Measurements from ENCODE around the gene ACSL3.
"Not testable (repeated sequence)": the region's sequence is repeated elsewhere in the genome, so short reads cannot be mapped to it uniquely, and the experiment has no call there.

The ACSL3 gene

DNA sequence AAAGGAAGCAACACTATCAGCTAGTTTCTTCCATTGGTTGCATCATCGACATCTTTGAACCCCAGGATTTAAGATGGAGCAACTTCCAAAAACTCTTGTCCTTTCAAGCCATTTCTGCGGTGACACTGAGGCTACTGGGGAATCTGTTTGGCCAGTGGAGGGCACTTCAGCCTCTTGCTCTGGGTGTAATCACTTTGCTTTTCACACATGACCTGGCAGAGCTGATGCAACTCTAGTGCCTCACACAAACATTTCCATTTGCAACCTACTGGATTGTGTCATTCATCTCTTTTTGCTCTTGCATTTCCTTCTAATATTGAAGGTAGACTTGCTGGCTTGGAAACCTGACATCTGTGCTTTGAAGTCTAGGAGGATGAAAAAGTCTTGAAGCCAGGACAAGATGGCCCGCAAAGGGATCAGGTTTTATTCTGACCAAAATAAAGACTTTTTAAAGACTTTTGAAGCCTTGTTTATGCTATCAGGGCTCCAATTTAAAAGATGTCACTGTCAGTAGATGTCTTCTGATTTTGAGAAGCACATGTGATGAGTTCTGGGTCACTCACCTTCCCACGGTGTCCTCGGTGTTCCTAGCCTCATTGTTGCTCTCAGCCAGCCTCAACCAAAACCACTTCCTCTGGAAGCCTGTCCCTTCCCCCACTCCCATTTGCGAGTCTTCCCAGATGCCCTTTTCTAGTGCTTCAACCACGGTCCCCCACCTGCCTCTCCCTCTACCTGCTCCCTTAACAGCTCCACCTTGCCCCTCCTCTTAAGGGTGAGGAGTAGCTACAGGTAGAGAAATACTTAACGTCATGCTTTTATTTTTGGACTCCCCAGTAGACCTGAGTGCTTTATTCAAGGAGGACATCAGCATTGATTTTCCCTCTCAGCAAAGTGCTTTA lies 121.4 kb downstream of the ACSL3 start:
- Histone ChIP-seq H3K27me3 (ENCODE audit: insufficient read depth, low read length) (no peaks in the 10 kb centered on the region), H3K9ac (ENCODE audit: low read depth, low read length) (no peak overlapping the region), H3K27ac (ENCODE audit: low read depth, low read length) (no peak overlapping the region), H3K4me1 (ENCODE audit: insufficient read depth, low read length) (peaks cover 14% of the 10 kb centered on the region), H3K9me3 (ENCODE audit: insufficient read depth, low read depth, low read length) (peaks cover 8% of the 10 kb centered on the region; the same call in 1 of the 2 replicates), H3K36me3 (ENCODE audit: insufficient read depth, low read length) (no peaks in the 10 kb centered on the region), H3K4me3 (ENCODE audit: low read length) (no peak overlapping the region)
- WGBS = 84% methylated on average over 8 of the region's 8 CpGs

DNA sequence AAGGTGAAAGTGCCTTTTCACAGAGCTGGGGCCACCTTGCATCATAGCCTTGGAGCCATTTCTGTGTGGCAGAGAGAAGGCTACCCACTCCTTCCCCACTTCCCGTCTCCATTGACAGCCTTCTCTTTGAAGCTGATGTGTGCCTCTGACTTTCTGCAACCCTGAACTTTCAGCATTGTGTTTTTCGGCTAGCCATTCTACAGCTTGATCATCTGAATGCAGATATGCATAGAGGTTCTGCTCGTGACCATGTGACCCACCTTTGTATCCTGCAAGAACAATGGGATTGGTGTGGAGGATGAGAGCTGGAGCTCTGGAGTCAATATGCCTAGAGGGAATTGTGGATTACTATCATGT lies 122.1 kb downstream of the ACSL3 start:
- Histone ChIP-seq H3K27ac (ENCODE audit: low read depth, low read length) (no peak overlapping the region), H3K4me3 (ENCODE audit: low read length) (no peak overlapping the region), H3K9ac (ENCODE audit: low read depth, low read length) (no peak overlapping the region), H3K27me3 (ENCODE audit: insufficient read depth, low read length) (no peaks in the 10 kb centered on the region), H3K9me3 (ENCODE audit: insufficient read depth, low read depth, low read length) (peaks cover 8% of the 10 kb centered on the region; the same call in 1 of the 2 replicates), H3K36me3 (ENCODE audit: insufficient read depth, low read length) (no peaks in the 10 kb centered on the region), H3K4me1 (ENCODE audit: insufficient read depth, low read length) (peaks cover 14% of the 10 kb centered on the region)
- WGBS = 88% methylated on average over 3 of the region's 3 CpGs

DNA sequence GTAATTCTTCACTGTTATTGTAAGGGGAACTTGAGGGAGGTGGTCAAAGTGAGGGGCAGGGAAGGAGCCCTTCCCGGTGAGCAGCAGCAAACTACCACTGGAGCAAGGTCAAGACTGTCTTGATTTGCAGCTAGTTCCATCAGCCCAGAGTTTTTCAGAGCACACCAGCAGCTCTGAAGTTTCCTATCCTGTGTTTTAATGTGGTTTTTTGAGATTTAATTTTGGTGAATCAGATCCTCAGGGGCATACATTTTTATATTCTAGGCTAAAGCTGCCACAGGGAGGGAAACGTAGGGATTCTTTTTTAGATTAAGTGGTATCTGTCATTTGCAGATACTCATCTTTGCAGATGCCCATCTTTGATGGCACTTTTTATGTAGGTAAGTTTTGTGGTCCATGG lies 124.1 kb downstream of the ACSL3 start:
- no peaks in the 10 kb centered on the region for H3K36me3 ChIP-seq (ENCODE audit: insufficient read depth, low read length)
- no peaks in the 10 kb centered on the region for H3K27me3 ChIP-seq (ENCODE audit: insufficient read depth, low read length)
- WGBS = 94% methylated on average over 2 of the region's 2 CpGs
- H3K27ac ChIP-seq (ENCODE audit: low read depth, low read length) = no peak overlapping the region
- H3K4me1 ChIP-seq (ENCODE audit: insufficient read depth, low read length) = peaks cover 6% of the 10 kb centered on the region; the same call in 1 of the 2 replicates
- H3K9ac ChIP-seq (ENCODE audit: low read depth, low read length) = no peak overlapping the region
- no peak overlapping the region for H3K4me3 ChIP-seq (ENCODE audit: low read length)
- peaks cover 8% of the 10 kb centered on the region; the same call in 1 of the 2 replicates for H3K9me3 ChIP-seq (ENCODE audit: insufficient read depth, low read depth, low read length)

DNA sequence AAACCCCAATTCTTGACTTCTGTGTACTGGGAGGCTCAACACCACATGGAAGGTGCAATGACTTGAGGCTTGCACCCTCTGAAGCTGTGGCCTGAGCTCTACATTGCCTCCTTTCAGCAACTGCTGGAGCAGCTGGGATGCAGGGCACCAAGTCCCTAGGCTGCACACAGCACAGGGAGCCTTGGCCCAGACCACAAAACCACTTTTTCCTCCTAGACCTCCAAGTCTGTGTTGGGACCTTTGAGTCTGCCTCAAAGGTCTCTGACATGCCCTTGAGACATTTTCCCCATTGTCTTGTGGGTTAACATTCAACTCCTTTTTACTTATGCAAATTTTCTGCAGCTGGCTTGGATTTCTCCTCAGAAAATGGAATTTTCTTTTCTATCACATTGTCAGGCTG lies 128.6 kb downstream of the ACSL3 start:
- Histone ChIP-seq H3K27me3 (ENCODE audit: insufficient read depth, low read length) (no peaks in the 10 kb centered on the region), H3K4me3 (ENCODE audit: low read length) (no peak overlapping the region), H3K36me3 (ENCODE audit: insufficient read depth, low read length) (no peaks in the 10 kb centered on the region), H3K27ac (ENCODE audit: low read depth, low read length) (no peak overlapping the region), H3K9me3 (ENCODE audit: insufficient read depth, low read depth, low read length) (peaks cover 8% of the 10 kb centered on the region; the same call in 1 of the 2 replicates), H3K4me1 (ENCODE audit: insufficient read depth, low read length) (no peaks in the 10 kb centered on the region), H3K9ac (ENCODE audit: low read depth, low read length) (no peak overlapping the region)

DNA sequence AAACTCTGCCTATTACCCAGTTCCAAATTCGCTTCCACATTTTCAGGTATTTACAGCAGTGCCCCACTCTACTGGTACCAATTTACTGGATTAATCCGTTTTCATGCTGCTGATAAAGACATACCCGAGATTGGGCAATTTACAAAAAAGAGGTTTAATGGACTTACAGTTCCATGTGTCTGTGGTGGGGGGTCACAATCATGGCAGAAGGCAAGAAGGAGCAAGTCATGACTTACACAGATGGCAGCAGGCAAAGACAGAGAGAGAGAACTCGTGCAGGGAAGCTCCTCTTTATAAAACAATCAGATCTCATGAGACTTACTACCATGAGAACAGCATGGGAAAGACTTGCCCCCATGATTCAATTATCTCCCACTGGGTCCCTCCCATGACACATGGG lies 129.4 kb downstream of the ACSL3 start:
- H3K27me3 ChIP-seq (ENCODE audit: insufficient read depth, low read length); H3K9me3 ChIP-seq (ENCODE audit: insufficient read depth, low read depth, low read length); H3K9ac ChIP-seq (ENCODE audit: low read depth, low read length); H3K4me3 ChIP-seq (ENCODE audit: low read length); H3K36me3 ChIP-seq (ENCODE audit: insufficient read depth, low read length); H3K27ac ChIP-seq (ENCODE audit: low read depth, low read length); H3K4me1 ChIP-seq (ENCODE audit: insufficient read depth, low read length): not testable (repeated sequence)
- WGBS = 93% methylated on average over 4 of the region's 4 CpGs

DNA sequence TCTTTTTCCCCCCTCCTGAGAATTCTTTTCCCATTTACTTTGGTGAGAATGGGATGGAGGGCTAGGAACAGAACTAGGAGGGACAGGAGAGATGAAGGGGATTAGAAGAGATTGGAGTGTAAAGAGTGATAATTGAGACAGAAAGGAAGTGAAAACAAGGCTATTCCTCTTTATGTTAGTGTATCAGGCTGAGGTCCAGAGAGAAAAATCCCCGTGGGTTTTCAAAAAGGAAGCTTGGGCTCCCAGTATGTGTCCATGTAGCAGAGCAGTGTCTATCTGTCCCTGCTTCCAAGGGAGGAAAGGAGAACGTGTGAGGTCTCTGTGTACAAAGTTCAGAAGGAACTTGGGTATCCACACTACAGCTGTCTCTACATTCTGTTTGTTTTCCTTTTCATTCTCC lies 131.3 kb downstream of the ACSL3 start:
- Histone ChIP-seq H3K9ac (ENCODE audit: low read depth, low read length) (no peak overlapping the region), H3K4me1 (ENCODE audit: insufficient read depth, low read length) (no peaks in the 10 kb centered on the region), H3K27ac (ENCODE audit: low read depth, low read length) (no peak overlapping the region), H3K27me3 (ENCODE audit: insufficient read depth, low read length) (no peaks in the 10 kb centered on the region), H3K9me3 (ENCODE audit: insufficient read depth, low read depth, low read length) (no peaks in the 10 kb centered on the region), H3K36me3 (ENCODE audit: insufficient read depth, low read length) (no peaks in the 10 kb centered on the region), H3K4me3 (ENCODE audit: low read length) (no peak overlapping the region)
- WGBS = 82% methylated on average over 2 of the region's 2 CpGs

Measured in HUES64 (cell line).